PC-3 (cell line): Measurements from ENCODE around the gene PTPRA. TPM values are rescaled to one million over a fixed set of nuclear protein-coding genes. Genes with fewer than 3 reads are reported as not detected.

Source experiments
- ATAC-seq: fragments of 200-7000 bp; cut with Tn5 transposase; 2 replicates; pipeline ENCODE4 v1.9.1; 2020; ENCODE audit warnings: mild to moderate bottlenecking, moderate library complexity
- BruUV-seq: library from RNA; stranded (reverse); fragments of 400-500 nt; replicated peaks from 2 replicates; lab custom pipeline; 2021; lab: Mats Ljungman, UMichigan
- CTCF ChIA-PET: fragments of 300-600 bp; sonication (Branson Sonifier 250); formaldehyde crosslinking; loops from one replicate; lab custom pipeline; 2022; ENCODE audit warnings: antibody characterized with exemption; lab: Charles Lee
- POLR2A ChIA-PET: fragments of 300-600 bp; sonication (Branson Sonifier 250); formaldehyde crosslinking; loops from one replicate; lab custom pipeline; 2022; ENCODE audit warnings: antibody characterized with exemption; ENCODE audit not compliant: unreplicated experiment; lab: Charles Lee
- DNase-seq: peaks from one replicate; pipeline ENCODE4 v3.0.0-alpha.2; 2015
- H2AFZ ChIP-seq: fragments of 300-600 bp; sonication (generic); 2 replicates; pipeline ENCODE4 v1.6.0; 2016; ENCODE audit warnings: antibody characterized with exemption, low read length
- H3F3A ChIP-seq: fragments of 300-600 bp; sonication (generic); one replicate; pipeline ENCODE4 v1.6.0; 2017; ENCODE audit warnings: antibody characterized with exemption, low read length, control low read depth, mild to moderate bottlenecking; ENCODE audit not compliant: unreplicated experiment
- H3K27ac ChIP-seq: fragments of 300-600 bp; sonication (generic); 2 replicates; pipeline ENCODE4 v1.5.1; 2016; ENCODE audit warnings: mild to moderate bottlenecking, low read length
- H3K27me3 ChIP-seq: fragments of 300-600 bp; sonication (generic); 2 replicates; pipeline ENCODE4 v1.6.1; 2016; ENCODE audit warnings: low read length, mixed read lengths
- H3K36me3 ChIP-seq: fragments of 300-600 bp; sonication (generic); 2 replicates; pipeline ENCODE4 v1.6.1; 2016; ENCODE audit warnings: low read depth, mixed run types, low read length, mixed read lengths
- H3K4me1 ChIP-seq: fragments of 300-600 bp; sonication (generic); 2 replicates; pipeline ENCODE4 v1.5.1; 2016; ENCODE audit warnings: low read length; ENCODE audit not compliant: insufficient read depth
- H3K4me2 ChIP-seq: fragments of 300-600 bp; sonication (generic); 2 replicates; pipeline ENCODE4 v1.6.0; 2016; ENCODE audit warnings: low read length
- H3K4me3 ChIP-seq: fragments of 300-600 bp; sonication (generic); 2 replicates; pipeline ENCODE4 v1.5.1; 2016; ENCODE audit warnings: mild to moderate bottlenecking, low read length, mixed read lengths
- H3K79me2 ChIP-seq: fragments of 300-600 bp; sonication (generic); 2 replicates; pipeline ENCODE4 v1.6.1; 2017; ENCODE audit warnings: low read length, mixed read lengths
- H3K9ac ChIP-seq: fragments of 300-600 bp; sonication (generic); 2 replicates; pipeline ENCODE4 v1.6.0; 2016; ENCODE audit warnings: mild to moderate bottlenecking, low read length
- H3K9me2 ChIP-seq: fragments of 300-600 bp; sonication (generic); replicated peaks from 2 replicates; pipeline ENCODE4 v1.6.1; 2016; ENCODE audit warnings: mixed run types, low read length, mixed read lengths
- H3K9me3 ChIP-seq: fragments of 300-600 bp; sonication (generic); 2 replicates; pipeline ENCODE4 v1.6.1; 2016; ENCODE audit warnings: low read length, mixed read lengths
- H4K20me1 ChIP-seq: fragments of 300-600 bp; sonication (generic); 2 replicates; pipeline ENCODE4 v1.6.1; 2016; ENCODE audit warnings: low read length, mixed read lengths
- EZH2 ChIP-seq: fragments of 300-600 bp; sonication (generic); IDR thresholded peaks from one replicate; pipeline ENCODE4 v1.6.1; 2017; ENCODE audit warnings: antibody characterized with exemption, mild to moderate bottlenecking, low read length; ENCODE audit not compliant: unreplicated experiment
- EZH2phosphoT487 ChIP-seq: fragments of 300-600 bp; sonication (generic); IDR thresholded peaks from 2 replicates; pipeline ENCODE4 v1.6.1; 2018; ENCODE audit warnings: mild to moderate bottlenecking, antibody characterized with exemption, low read length, borderline replicate concordance
- intact Hi-C: fragments of 100-400 bp; cut with micrococcal nuclease; formaldehyde crosslinking; loops from 2 replicates; pipeline ENCODE4 v1.9.0; 2023
- total RNA-seq: library from RNA; depleted of rRNA; stranded (reverse); fragments of >200 nt; gene quantifications from 2 replicates; pipeline ENCODE4 v1.2.3, GENCODE V29; 2014
- TF ChIP-seq, protein P1 (sequence below): fragments of 300-600 bp; sonication (generic); conservative IDR thresholded peaks from 2 replicates; pipeline ENCODE4 v1.5.1; 2017; ENCODE audit warnings: antibody characterized with exemption, low read depth, mild to moderate bottlenecking, low read length

Gene PTPRA
- total RNA-seq, 1 experiment from 2014 or later: 35.0 TPM

DNA sequence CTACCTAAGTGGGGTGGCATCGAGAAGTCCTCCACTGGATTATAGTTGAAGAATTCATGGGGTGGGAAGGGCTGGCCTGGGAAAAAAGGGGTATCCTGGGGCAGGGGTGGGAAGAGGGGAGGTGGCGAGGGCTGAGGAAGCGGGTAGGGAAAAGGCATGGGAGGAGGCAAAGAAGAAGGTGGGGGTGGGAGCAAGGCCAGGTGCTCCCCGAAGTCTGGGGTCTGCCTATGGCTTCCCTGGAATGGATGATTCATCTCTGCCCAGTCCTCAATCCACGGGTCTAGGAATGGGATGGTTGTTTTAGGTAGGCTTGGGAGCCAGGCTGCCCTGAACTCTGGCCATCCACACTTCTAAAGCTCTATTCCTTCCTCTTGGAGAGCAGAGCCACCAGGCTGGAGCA lies 37.2 kb upstream of the PTPRA start:
- H3K36me3 ChIP-seq: no peaks in the 10 kb centered on the region
- H3K9me3 ChIP-seq: no peaks in the 10 kb centered on the region
- no peaks in the 10 kb centered on the region for H4K20me1 ChIP-seq
- H3K9me2 ChIP-seq: no peaks in the 10 kb centered on the region
- TF ChIP-seq EZH2 (no peak), EZH2phosphoT487 (no peak)
- TF ChIP-seq, protein P1, sequence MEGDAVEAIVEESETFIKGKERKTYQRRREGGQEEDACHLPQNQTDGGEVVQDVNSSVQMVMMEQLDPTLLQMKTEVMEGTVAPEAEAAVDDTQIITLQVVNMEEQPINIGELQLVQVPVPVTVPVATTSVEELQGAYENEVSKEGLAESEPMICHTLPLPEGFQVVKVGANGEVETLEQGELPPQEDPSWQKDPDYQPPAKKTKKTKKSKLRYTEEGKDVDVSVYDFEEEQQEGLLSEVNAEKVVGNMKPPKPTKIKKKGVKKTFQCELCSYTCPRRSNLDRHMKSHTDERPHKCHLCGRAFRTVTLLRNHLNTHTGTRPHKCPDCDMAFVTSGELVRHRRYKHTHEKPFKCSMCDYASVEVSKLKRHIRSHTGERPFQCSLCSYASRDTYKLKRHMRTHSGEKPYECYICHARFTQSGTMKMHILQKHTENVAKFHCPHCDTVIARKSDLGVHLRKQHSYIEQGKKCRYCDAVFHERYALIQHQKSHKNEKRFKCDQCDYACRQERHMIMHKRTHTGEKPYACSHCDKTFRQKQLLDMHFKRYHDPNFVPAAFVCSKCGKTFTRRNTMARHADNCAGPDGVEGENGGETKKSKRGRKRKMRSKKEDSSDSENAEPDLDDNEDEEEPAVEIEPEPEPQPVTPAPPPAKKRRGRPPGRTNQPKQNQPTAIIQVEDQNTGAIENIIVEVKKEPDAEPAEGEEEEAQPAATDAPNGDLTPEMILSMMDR: no peak
- POLR2A ChIA-PET: no interaction called here
- no peak overlapping the region for H3K4me3 ChIP-seq
- H3K4me2 ChIP-seq: no peak overlapping the region
- no peak overlapping the region for H3K27ac ChIP-seq
- peaks cover 23% of the 10 kb centered on the region for H3K4me1 ChIP-seq
- no peak for ATAC-seq
- CTCF ChIA-PET: no interaction called here
- H3K79me2 ChIP-seq: peaks cover 16% of the 10 kb centered on the region
- no peak for DNase-seq
- no peaks in the 10 kb centered on the region for H3K27me3 ChIP-seq
- H2AFZ ChIP-seq: no peak overlapping the region
- intact Hi-C loops: no loop called here
- no TSS peak for BruUV-seq
- no peaks in the 10 kb centered on the region for H3F3A ChIP-seq
- H3K9ac ChIP-seq: no peak overlapping the region

DNA sequence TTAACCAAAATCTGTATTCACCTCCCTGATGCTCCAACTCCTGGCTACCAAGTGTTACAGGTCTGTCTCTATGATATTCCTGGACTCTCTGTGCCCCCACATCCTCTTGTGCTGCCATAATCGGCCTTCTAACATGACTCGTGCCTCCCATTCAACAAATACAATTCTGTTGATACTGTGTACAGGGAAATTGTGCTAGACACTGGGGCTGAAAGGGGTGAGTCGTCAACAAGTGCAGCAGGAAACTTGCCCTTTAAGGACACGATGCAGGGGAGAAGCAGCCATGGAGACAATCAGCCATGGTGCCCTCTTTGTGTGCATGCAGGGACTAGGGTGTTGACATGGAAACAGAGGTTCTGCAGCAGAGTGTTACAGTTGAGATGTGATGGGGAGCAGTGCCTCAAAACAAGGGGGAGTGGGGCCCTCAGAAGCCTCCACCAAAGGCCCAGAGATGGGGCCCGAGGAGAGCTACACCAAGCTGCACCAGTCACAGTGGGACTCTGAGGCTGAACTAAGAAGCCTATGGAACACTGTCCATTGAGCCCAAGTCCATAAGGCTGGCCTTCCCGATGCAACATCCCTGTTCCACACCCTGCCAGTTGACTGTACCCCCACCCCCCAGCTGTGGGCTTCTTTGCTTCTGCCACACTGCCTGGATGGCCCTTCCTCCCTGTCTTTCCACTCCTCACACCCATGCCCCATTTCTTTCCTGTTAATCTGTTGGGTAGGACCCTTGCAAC lies 35.9 kb upstream of the PTPRA start:
- CTCF ChIA-PET: no interaction called here
- H3K27me3 ChIP-seq: no peaks in the 10 kb centered on the region
- no peak overlapping the region for H3K4me3 ChIP-seq
- no peak overlapping the region for H2AFZ ChIP-seq
- no TSS peak for BruUV-seq
- TF ChIP-seq EZH2 (no peak), EZH2phosphoT487 (no peak)
- TF ChIP-seq, protein P1: no peak
- intact Hi-C loops: no loop called here
- ATAC-seq (no peak), DNase-seq (no peak)
- no peaks in the 10 kb centered on the region for H3F3A ChIP-seq
- no peaks in the 10 kb centered on the region for H3K36me3 ChIP-seq
- H3K9ac ChIP-seq: no peak overlapping the region
- H3K4me2 ChIP-seq: no peak overlapping the region
- no peaks in the 10 kb centered on the region for H3K9me2 ChIP-seq
- no peaks in the 10 kb centered on the region for H4K20me1 ChIP-seq
- no peaks in the 10 kb centered on the region for H3K9me3 ChIP-seq
- no peak overlapping the region for H3K27ac ChIP-seq
- H3K79me2 ChIP-seq: peaks cover 26% of the 10 kb centered on the region
- POLR2A ChIA-PET: no interaction called here
- peaks cover 20% of the 10 kb centered on the region for H3K4me1 ChIP-seq

DNA sequence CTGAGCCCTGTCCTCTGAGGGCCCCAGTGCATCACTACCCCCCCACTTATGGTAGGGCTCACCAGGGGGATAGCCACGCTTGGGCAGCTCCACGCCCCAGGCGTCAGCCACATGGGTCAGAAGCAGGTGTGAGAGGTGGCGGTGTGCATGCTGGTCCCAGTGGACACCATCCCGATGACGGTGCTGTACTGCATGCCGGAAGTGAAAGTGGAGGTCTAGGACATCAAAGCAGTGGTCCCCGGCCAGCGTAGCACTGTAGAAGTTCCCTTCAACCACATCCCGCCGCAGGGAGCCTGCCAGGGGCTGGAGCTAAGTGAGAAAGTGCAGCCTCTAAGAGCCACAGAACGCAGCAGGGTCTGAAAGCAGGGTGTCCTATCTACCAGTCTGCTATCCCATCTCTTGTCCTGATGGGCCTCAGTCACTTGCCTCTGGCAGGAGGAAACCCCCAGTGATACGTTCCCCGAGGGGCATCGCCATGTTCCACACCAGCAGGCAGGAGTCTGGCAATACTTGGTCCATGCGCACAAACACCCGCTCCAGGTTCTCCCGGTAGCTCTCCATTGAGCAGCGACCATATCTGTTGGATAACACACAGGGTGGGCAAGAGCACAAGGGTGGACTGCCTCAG lies 35.0 kb upstream of the PTPRA start:
- TF ChIP-seq EZH2phosphoT487 (no peak), EZH2 (no peak)
- TF ChIP-seq, protein P1: no peak
- CTCF ChIA-PET: no interaction called here
- intact Hi-C loops: no loop called here

More for the DNA sequence above, 35.0 kb upstream of the PTPRA start:
- peaks cover 26% of the 10 kb centered on the region for H3K79me2 ChIP-seq
- H3K27ac ChIP-seq: no peak overlapping the region
- no TSS peak for BruUV-seq
- no peaks in the 10 kb centered on the region for H3F3A ChIP-seq
- no peaks in the 10 kb centered on the region for H4K20me1 ChIP-seq
- no peak overlapping the region for H2AFZ ChIP-seq
- no peaks in the 10 kb centered on the region for H3K36me3 ChIP-seq
- no peaks in the 10 kb centered on the region for H3K27me3 ChIP-seq
- ATAC-seq (no peak), DNase-seq (no peak)
- H3K9ac ChIP-seq: no peak overlapping the region
- no peak overlapping the region for H3K4me2 ChIP-seq
- no peaks in the 10 kb centered on the region for H3K9me2 ChIP-seq
- peaks cover 16% of the 10 kb centered on the region for H3K4me1 ChIP-seq
- H3K9me3 ChIP-seq: no peaks in the 10 kb centered on the region
- H3K4me3 ChIP-seq: no peak overlapping the region
- POLR2A ChIA-PET: no interaction called here
